H9 (cell line): Measurements from ENCODE around the gene CCDC124. TPM values are rescaled to one million over a fixed set of nuclear protein-coding genes. Genes with fewer than 3 reads are reported as not detected.

Experiments
- DNase-seq: peaks from one replicate; pipeline ENCODE4 v3.0.0-alpha.2; 2017
- H2AFZ ChIP-seq: one replicate; pipeline ENCODE4 v1.6.1; 2013; ENCODE audit warnings: mild to moderate bottlenecking, low read length, control low read depth, moderate library complexity
- H2AK5ac ChIP-seq: 2 replicates; pipeline ENCODE4 v1.6.1; 2013; ENCODE audit warnings: low read length, control low read depth, mixed read lengths; ENCODE audit not compliant: insufficient read length
- H2BK120ac ChIP-seq: one replicate; pipeline ENCODE4 v1.6.1; 2013; ENCODE audit warnings: low read depth, mild to moderate bottlenecking, low read length, control low read depth, inconsistent platforms; ENCODE audit not compliant: poor library complexity, severe bottlenecking
- H2BK12ac ChIP-seq: 2 replicates; pipeline ENCODE4 v1.6.1; 2013; ENCODE audit warnings: low read length, control low read depth, mixed read lengths, low read depth; ENCODE audit not compliant: insufficient read length
- H2BK15ac ChIP-seq: 2 replicates; pipeline ENCODE4 v1.6.1; 2013; ENCODE audit warnings: low read depth, low read length, control low read depth
- H2BK20ac ChIP-seq: one replicate; pipeline ENCODE4 v1.6.1; 2013; ENCODE audit warnings: low read depth, mild to moderate bottlenecking, low read length, control low read depth, inconsistent platforms; ENCODE audit not compliant: poor library complexity, severe bottlenecking
- H2BK5ac ChIP-seq: 2 replicates; pipeline ENCODE4 v1.6.1; 2013; ENCODE audit warnings: low read length, control low read depth, mixed read lengths; ENCODE audit not compliant: insufficient read length
- H3K14ac ChIP-seq: 2 replicates; pipeline ENCODE4 v1.6.1; 2013; ENCODE audit warnings: low read length, control low read depth; ENCODE audit not compliant: insufficient read depth
- H3K18ac ChIP-seq: 2 replicates; pipeline ENCODE4 v1.6.1; 2013; ENCODE audit warnings: low read depth, mild to moderate bottlenecking, mixed read lengths, low read length, control low read depth; ENCODE audit not compliant: insufficient read length
- H3K23ac ChIP-seq: 2 replicates; pipeline ENCODE4 v1.6.1; 2013; ENCODE audit warnings: low read length, control low read depth, mixed read lengths, low read depth; ENCODE audit not compliant: insufficient read length
- H3K23me2 ChIP-seq: 2 replicates; pipeline ENCODE4 v1.6.1; 2013; ENCODE audit warnings: low read depth, mild to moderate bottlenecking, mixed read lengths, low read length, control low read depth; ENCODE audit not compliant: insufficient read length, poor library complexity, severe bottlenecking
- H3K27ac ChIP-seq: 2 replicates; pipeline ENCODE4 v1.5.1; 2013; ENCODE audit warnings: low read length, control low read depth, mixed read lengths, low read depth; ENCODE audit not compliant: insufficient read length
- H3K27me3 ChIP-seq: 2 replicates; pipeline ENCODE4 v1.6.1; 2013; ENCODE audit warnings: low read length, control low read depth, inconsistent platforms; ENCODE audit not compliant: insufficient read depth
- H3K4ac ChIP-seq: 2 replicates; pipeline ENCODE4 v1.6.1; 2013; ENCODE audit warnings: low read depth, mild to moderate bottlenecking, control low read depth, inconsistent platforms, low read length, moderate library complexity
- H3K4me1 ChIP-seq: 2 replicates; pipeline ENCODE4 v1.6.1; 2013; ENCODE audit warnings: low read length, control low read depth, inconsistent platforms; ENCODE audit not compliant: insufficient read depth
- H3K4me2 ChIP-seq: 2 replicates; pipeline ENCODE4 v1.6.1; 2013; ENCODE audit warnings: low read length, control low read depth, mixed read lengths; ENCODE audit not compliant: insufficient read length, insufficient read depth
- H3K56ac ChIP-seq: 2 replicates; pipeline ENCODE4 v1.6.1; 2013; ENCODE audit warnings: low read depth, mild to moderate bottlenecking, mixed read lengths, low read length, control low read depth; ENCODE audit not compliant: insufficient read length
- H3K79me1 ChIP-seq: 2 replicates; pipeline ENCODE4 v1.6.1; 2013; ENCODE audit warnings: low read depth, mild to moderate bottlenecking, moderate library complexity, low read length, control low read depth, inconsistent platforms; ENCODE audit not compliant: insufficient read depth, poor library complexity, severe bottlenecking
- H3K79me2 ChIP-seq: 2 replicates; pipeline ENCODE4 v1.6.1; 2013; ENCODE audit warnings: low read length, control low read depth, inconsistent platforms; ENCODE audit not compliant: insufficient read depth
- H3K9ac ChIP-seq: 2 replicates; pipeline ENCODE4 v1.6.1; 2013; ENCODE audit warnings: low read length, control low read depth, mixed read lengths; ENCODE audit not compliant: insufficient read length; ENCODE audit errors: extremely low read depth
- H3K9me3 ChIP-seq: one replicate; pipeline ENCODE4 v1.6.1; 2013; ENCODE audit warnings: low read depth, low read length, inconsistent platforms; ENCODE audit not compliant: control insufficient read depth
- H3T11ph ChIP-seq: one replicate; pipeline ENCODE4 v1.6.1; 2013; ENCODE audit warnings: mild to moderate bottlenecking, low read length, control low read depth, inconsistent platforms
- H4K20me1 ChIP-seq: one replicate; pipeline ENCODE4 v1.6.1; 2013; ENCODE audit not compliant: control insufficient read depth, insufficient read length, insufficient read depth
- H4K5ac ChIP-seq: 2 replicates; pipeline ENCODE4 v1.6.1; 2013; ENCODE audit warnings: low read depth, mild to moderate bottlenecking, mixed read lengths, low read length, control low read depth; ENCODE audit not compliant: insufficient read length
- H4K8ac ChIP-seq: replicated peaks from 2 replicates; pipeline ENCODE4 v1.6.1; 2013; ENCODE audit warnings: low read length, control low read depth, mixed read lengths, low read depth; ENCODE audit not compliant: insufficient read length
- H4K91ac ChIP-seq: 2 replicates; pipeline ENCODE4 v1.6.1; 2013; ENCODE audit warnings: low read depth, mild to moderate bottlenecking, moderate library complexity, mixed read lengths, low read length, control low read depth; ENCODE audit not compliant: insufficient read length
- H3K27ac Mint-ChIP-seq, 3 experiments: 2 replicates in 2 of 3; 3 replicates in 1 of 3; pipeline ENCODE4 v1.8.0; 2020 to 2021; ENCODE audit warnings: mixed read lengths in 3 of 3, mild to moderate bottlenecking in 1 of 3, moderate library complexity in 1 of 3
- H3K27me3 Mint-ChIP-seq: 2 replicates; pipeline ENCODE4 v1.8.0; 2021; ENCODE audit warnings: low read depth, mild to moderate bottlenecking, moderate library complexity, mixed read lengths
- H3K36me3 Mint-ChIP-seq, 3 experiments: 2 replicates in 2 of 3; 3 replicates in 1 of 3; pipeline ENCODE4 v1.8.0; 2020 to 2021; ENCODE audit warnings: low read depth in 3 of 3, mixed read lengths in 3 of 3; ENCODE audit not compliant: insufficient read depth in 1 of 3
- H3K4me1 Mint-ChIP-seq, 2 experiments: 2 replicates each; pipeline ENCODE4 v1.8.0; 2020; ENCODE audit warnings: mixed read lengths in 2 of 2
- H3K4me3 Mint-ChIP-seq, 2 experiments: 2 replicates in 1 of 2; 3 replicates in 1 of 2; pipeline ENCODE4 v1.8.0; 2020 to 2021; ENCODE audit warnings: mild to moderate bottlenecking in 2 of 2, mixed read lengths in 2 of 2, moderate library complexity in 1 of 2
- H3K9me3 Mint-ChIP-seq, 2 experiments: 2 replicates in 1 of 2; 3 replicates in 1 of 2; pipeline ENCODE4 v1.8.0; 2020; ENCODE audit warnings: mild to moderate bottlenecking in 2 of 2, mixed read lengths in 2 of 2, moderate library complexity in 1 of 2
- WGBS: extraction: QIAGEN DNeasy Blood & Tissue Kit; methylation state at CpG from one replicate; pipeline ENCODE4 v1.1.7; 2013; ENCODE audit warnings: missing lambda C conversion rate, low lambda C conversion rate, mixed read lengths; ENCODE audit not compliant: insufficient read length; ENCODE audit errors: extremely low coverage; 5-methylcytosine and 5-hydroxymethylcytosine counted together
- total RNA-seq: library from RNA; stranded (reverse); gene quantifications from 2 replicates; pipeline ENCODE4 v1.2.1, GENCODE V29; 2021
- TF ChIP-seq, protein P1 (sequence below): fragments of 200-600 bp; sonication (generic); conservative IDR thresholded peaks from 3 replicates; pipeline ENCODE4 v1.8.0; 2021; ENCODE audit warnings: antibody characterized with exemption, mild to moderate bottlenecking

The CCDC124 gene
- total RNA-seq, 1 experiment from 2014 or later: 119 TPM

DNA sequence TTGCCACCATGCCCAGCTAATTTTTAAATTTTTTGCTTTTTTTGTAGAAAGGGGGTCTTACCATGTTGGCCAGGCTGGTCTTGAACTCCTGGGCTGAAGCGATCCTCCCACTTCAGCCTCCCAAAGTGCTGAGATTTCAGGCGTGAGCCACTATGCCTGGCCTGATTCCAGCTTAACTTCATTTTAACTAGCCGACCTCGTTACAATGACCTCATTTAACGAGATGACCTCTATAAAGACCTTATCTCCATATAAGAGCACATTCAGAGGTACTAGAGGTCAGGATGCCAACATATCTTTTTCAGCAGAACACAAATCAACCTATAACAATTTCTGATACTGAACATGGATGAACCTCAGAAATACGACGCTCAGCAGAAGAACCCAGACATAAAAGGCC, 44.7 kb downstream of the CCDC124 start:
- Histone ChIP-seq H3K27ac (no peak overlapping the region), H3K9me3 (no peaks in the 10 kb centered on the region), H2AFZ (no peak overlapping the region), H3K27me3 (no peaks in the 10 kb centered on the region), H2BK5ac (no peak overlapping the region), H3K18ac (no peak overlapping the region), H4K5ac (no peak overlapping the region), H2BK12ac (no peak overlapping the region), H3K79me2 (no peaks in the 10 kb centered on the region), H3K79me1 (no peaks in the 10 kb centered on the region), H3K4ac (no peak overlapping the region), H4K8ac (no peak overlapping the region), H2BK120ac (no peak overlapping the region), H3K4me2 (no peak overlapping the region), H3T11ph (no peak overlapping the region), H4K20me1 (no peaks in the 10 kb centered on the region), H3K23ac (no peak overlapping the region), H3K9ac (no peak overlapping the region), H3K23me2 (no peaks in the 10 kb centered on the region), H2BK20ac (no peak overlapping the region), H3K56ac (no peak overlapping the region), H2BK15ac (no peak overlapping the region), H3K14ac (no peak overlapping the region), H3K4me1 (no peaks in the 10 kb centered on the region), H4K91ac (no peak overlapping the region), H2AK5ac (no peak overlapping the region)
- DNase-seq: no peak
- Mint-ChIP-seq H3K4me3 (no peak overlapping the region), H3K36me3 (peaks cover 0 to 32% (median 19%) of the 10 kb centered on the region in 3 experiments; a peak in 6 of 7 replicates), H3K27ac (no peak overlapping the region), H3K9me3 (no peaks in the 10 kb centered on the region), H3K27me3 (no peaks in the 10 kb centered on the region), H3K4me1 (no peaks in the 10 kb centered on the region)
- TF ChIP-seq, protein P1, sequence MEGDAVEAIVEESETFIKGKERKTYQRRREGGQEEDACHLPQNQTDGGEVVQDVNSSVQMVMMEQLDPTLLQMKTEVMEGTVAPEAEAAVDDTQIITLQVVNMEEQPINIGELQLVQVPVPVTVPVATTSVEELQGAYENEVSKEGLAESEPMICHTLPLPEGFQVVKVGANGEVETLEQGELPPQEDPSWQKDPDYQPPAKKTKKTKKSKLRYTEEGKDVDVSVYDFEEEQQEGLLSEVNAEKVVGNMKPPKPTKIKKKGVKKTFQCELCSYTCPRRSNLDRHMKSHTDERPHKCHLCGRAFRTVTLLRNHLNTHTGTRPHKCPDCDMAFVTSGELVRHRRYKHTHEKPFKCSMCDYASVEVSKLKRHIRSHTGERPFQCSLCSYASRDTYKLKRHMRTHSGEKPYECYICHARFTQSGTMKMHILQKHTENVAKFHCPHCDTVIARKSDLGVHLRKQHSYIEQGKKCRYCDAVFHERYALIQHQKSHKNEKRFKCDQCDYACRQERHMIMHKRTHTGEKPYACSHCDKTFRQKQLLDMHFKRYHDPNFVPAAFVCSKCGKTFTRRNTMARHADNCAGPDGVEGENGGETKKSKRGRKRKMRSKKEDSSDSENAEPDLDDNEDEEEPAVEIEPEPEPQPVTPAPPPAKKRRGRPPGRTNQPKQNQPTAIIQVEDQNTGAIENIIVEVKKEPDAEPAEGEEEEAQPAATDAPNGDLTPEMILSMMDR: no peak
- WGBS: no CpG with 5 or more reads among the region's 7 CpGs
